Tibial nerve (tissue), 3 donors: ENCODE data around the gene SYT7.

Experiments used
- POLR2A ChIP-seq, 2 donors: fragments of 450-650 bp; IDR thresholded peaks; one replicate each; pipeline ENCODE4 v1.6.1; 2017; ENCODE audit warnings: antibody characterized with exemption in 2 of 2, mild to moderate bottlenecking in 2 of 2, moderate library complexity in 2 of 2
- TF ChIP-seq, protein P1 (sequence below), 5 experiments: fragments of 200-600 bp in 3 of 5; fragments of 450-650 bp in 2 of 5; sonication (generic) in 3 of 5; IDR thresholded peaks; one replicate each; pipeline ENCODE4 v1.5.1; 2016 to 2019; ENCODE audit warnings: antibody characterized with exemption in 5 of 5, mild to moderate bottlenecking in 3 of 5, moderate library complexity in 2 of 5

DNA sequence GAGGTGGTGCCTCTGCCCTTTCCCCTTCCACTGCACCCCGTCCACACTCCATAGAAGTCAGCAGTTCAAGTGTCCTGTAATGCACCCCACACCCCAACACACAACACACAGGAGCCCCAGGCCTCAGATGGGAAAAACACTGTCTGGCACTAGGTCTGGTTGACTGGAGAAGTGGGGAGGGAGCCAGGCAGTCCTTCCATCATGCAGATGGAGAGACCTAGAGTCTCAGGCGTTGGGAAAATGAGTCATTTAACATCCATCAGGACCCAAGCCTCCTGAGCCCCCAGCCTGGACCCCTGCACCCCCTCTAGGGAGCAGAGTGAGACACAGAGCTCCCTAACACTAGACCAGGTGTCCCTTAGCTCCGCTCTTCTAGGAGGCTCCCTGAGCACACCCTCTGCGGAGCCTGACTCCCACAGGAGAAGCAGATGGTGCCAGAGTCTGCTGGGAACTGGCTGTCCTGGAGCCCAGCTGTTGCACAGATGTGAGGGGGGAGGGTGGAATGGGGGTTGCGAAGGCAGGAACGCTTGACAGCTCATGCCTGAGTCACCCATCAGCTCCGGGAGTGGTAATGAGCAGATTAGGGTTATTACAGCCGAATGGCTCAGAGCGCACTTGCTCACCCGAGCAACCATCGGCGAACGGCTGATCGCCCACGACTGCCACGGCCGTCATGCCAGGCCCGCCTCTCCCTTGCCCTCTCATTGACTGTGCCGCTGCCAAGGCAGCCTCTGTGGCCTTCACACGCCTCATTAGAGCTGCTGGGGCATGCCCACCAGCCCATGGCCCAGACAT lies 22.1 kb upstream of the SYT7 start:
- TF ChIP-seq, protein P1, sequence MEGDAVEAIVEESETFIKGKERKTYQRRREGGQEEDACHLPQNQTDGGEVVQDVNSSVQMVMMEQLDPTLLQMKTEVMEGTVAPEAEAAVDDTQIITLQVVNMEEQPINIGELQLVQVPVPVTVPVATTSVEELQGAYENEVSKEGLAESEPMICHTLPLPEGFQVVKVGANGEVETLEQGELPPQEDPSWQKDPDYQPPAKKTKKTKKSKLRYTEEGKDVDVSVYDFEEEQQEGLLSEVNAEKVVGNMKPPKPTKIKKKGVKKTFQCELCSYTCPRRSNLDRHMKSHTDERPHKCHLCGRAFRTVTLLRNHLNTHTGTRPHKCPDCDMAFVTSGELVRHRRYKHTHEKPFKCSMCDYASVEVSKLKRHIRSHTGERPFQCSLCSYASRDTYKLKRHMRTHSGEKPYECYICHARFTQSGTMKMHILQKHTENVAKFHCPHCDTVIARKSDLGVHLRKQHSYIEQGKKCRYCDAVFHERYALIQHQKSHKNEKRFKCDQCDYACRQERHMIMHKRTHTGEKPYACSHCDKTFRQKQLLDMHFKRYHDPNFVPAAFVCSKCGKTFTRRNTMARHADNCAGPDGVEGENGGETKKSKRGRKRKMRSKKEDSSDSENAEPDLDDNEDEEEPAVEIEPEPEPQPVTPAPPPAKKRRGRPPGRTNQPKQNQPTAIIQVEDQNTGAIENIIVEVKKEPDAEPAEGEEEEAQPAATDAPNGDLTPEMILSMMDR (IDR thresholded peaks at IDR 0.05), result no peak
- TF ChIP-seq POLR2A (IDR thresholded peaks at IDR 0.05), result no peak
